Activated B cell treated with CpG ODN at 0.5 μM for 24 hours (primary cell): Measurements from ENCODE around the gene KRTAP4-6. TPM values are rescaled to one million over a fixed set of nuclear protein-coding genes. Genes with fewer than 3 reads are reported as not detected.
"Not testable (repeated sequence)": the region's sequence is repeated elsewhere in the genome, so short reads cannot be mapped to it uniquely, and the experiment has no call there.

Experiments
- ATAC-seq: fragments of 200-7000 bp; cut with Tn5 transposase; one replicate; pipeline ENCODE4 v1.10.0; 2021; ENCODE audit warnings: low read depth, mild to moderate bottlenecking, moderate library complexity
- CTCF ChIA-PET: fragments of 350-600 bp; sonication (Branson Sonifier 250); formaldehyde crosslinking; loops from one replicate; lab custom pipeline; 2021; ENCODE audit warnings: antibody characterized with exemption; lab: Charles Lee
- POLR2A ChIA-PET: fragments of 350-600 bp; sonication (Branson Sonifier 250); formaldehyde crosslinking; loops from one replicate; lab custom pipeline; 2021; ENCODE audit warnings: antibody characterized with exemption; lab: Charles Lee
- DNase-seq: peaks from one replicate; pipeline ENCODE4 v3.0.0; 2022
- H3K27ac Mint-ChIP-seq: one replicate; pipeline ENCODE4 v1.8.0; 2020; ENCODE audit warnings: mixed read lengths
- H3K27me3 Mint-ChIP-seq: one replicate; pipeline ENCODE4 v1.8.0; 2021; ENCODE audit warnings: mixed read lengths
- H3K36me3 Mint-ChIP-seq: one replicate; pipeline ENCODE4 v1.8.0; 2021; ENCODE audit warnings: low read depth, mixed read lengths
- H3K4me1 Mint-ChIP-seq: one replicate; pipeline ENCODE4 v1.8.0; 2021; ENCODE audit warnings: mixed read lengths
- H3K4me3 Mint-ChIP-seq: one replicate; pipeline ENCODE4 v1.8.0; 2020; ENCODE audit warnings: mild to moderate bottlenecking, mixed read lengths
- H3K9me3 Mint-ChIP-seq: one replicate; pipeline ENCODE4 v1.8.0; 2020; ENCODE audit warnings: mixed read lengths
- CTCF ChIP-seq: fragments of 200-600 bp; IDR thresholded peaks from one replicate; pipeline ENCODE4 v1.8.0; 2022; ENCODE audit warnings: antibody characterized with exemption, mild to moderate bottlenecking
- intact Hi-C: fragments of 100-400 bp; cut with micrococcal nuclease; formaldehyde crosslinking; loops from one replicate; pipeline ENCODE4 v1.15.1; 2024
- total RNA-seq: library from RNA; stranded (reverse); gene quantifications from 2 replicates; pipeline ENCODE4 v1.2.3, GENCODE V29; 2022

Gene KRTAP4-6
- total RNA-seq, 1 donor from 2014 or later = not detected

GRCh38 chr17:41153856-41154255 is 13.5 kb upstream of the KRTAP4-6 start:
- CTCF ChIA-PET = no interaction called here
- H3K4me1 Mint-ChIP-seq = no peaks in the 10 kb centered on the region
- no peak overlapping the region for H3K27ac Mint-ChIP-seq
- POLR2A ChIA-PET = no interaction called here
- peaks cover 33% of the 10 kb centered on the region for H3K27me3 Mint-ChIP-seq
- no peaks in the 10 kb centered on the region for H3K36me3 Mint-ChIP-seq
- DNase-seq (no peak), ATAC-seq (no peak)
- no peak for TF ChIP-seq CTCF
- intact Hi-C loops = no loop called here
- H3K9me3 Mint-ChIP-seq = no peaks in the 10 kb centered on the region
- no peak overlapping the region for H3K4me3 Mint-ChIP-seq

GRCh38 chr17:41151525-41151924 is 11.2 kb upstream of the KRTAP4-6 start:
- H3K9me3 Mint-ChIP-seq = no peaks in the 10 kb centered on the region
- TF ChIP-seq CTCF = no peak
- ChIA-PET CTCF (no interaction called here), POLR2A (no interaction called here)
- no peaks in the 10 kb centered on the region for H3K4me1 Mint-ChIP-seq
- intact Hi-C loops = no loop called here
- H3K36me3 Mint-ChIP-seq = no peaks in the 10 kb centered on the region
- no peak overlapping the region for H3K4me3 Mint-ChIP-seq
- ATAC-seq (no peak), DNase-seq (no peak)
- H3K27ac Mint-ChIP-seq = no peak overlapping the region
- H3K27me3 Mint-ChIP-seq = peaks cover 25% of the 10 kb centered on the region

GRCh38 chr17:41150026-41150425 is 9.7 kb upstream of the KRTAP4-6 start:
- Mint-ChIP-seq H3K4me1 (no peaks in the 10 kb centered on the region), H3K36me3 (no peaks in the 10 kb centered on the region), H3K4me3 (no peak overlapping the region), H3K27me3 (peaks cover 13% of the 10 kb centered on the region), H3K27ac (no peak overlapping the region), H3K9me3 (no peaks in the 10 kb centered on the region)
- CTCF ChIA-PET = no interaction called here
- ATAC-seq = no peak
- no peak for TF ChIP-seq CTCF
- POLR2A ChIA-PET = no interaction called here
- intact Hi-C loops = no loop called here
- DNase-seq = no peak

- ATAC-seq (no peak), DNase-seq (no peak)
- TF ChIP-seq CTCF = no peak
- H3K27ac Mint-ChIP-seq = no peak within 1 kb of the TSS
- no peaks in the 10 kb centered on the region for H3K4me1 Mint-ChIP-seq
- intact Hi-C loops = no loop called here
- H3K9me3 Mint-ChIP-seq = no peaks in the 10 kb centered on the region
- H3K4me3 Mint-ChIP-seq = no peak within 1 kb of the TSS
- ChIA-PET CTCF (no interaction called here), POLR2A (no interaction called here)
- peaks cover 10% of the 10 kb centered on the region for H3K27me3 Mint-ChIP-seq
- no peaks in the 10 kb centered on the region for H3K36me3 Mint-ChIP-seq
Observed at GRCh38 chr17:41149652-41149985, 9.3 kb upstream of the KRTAP4-6 start, which contains the start of gene KRTAP4-5. KRTAP4-5 (minus strand) TSS chr17:41149825; CDS start chr17:41149767, 58 bp downstream.

GRCh38 chr17:41148971-41149651 is 8.8 kb upstream of the KRTAP4-6 start:
- H3K27me3 Mint-ChIP-seq, DNase-seq, CTCF ChIA-PET, H3K27ac Mint-ChIP-seq, intact Hi-C loops, H3K9me3 Mint-ChIP-seq, H3K36me3 Mint-ChIP-seq, H3K4me3 Mint-ChIP-seq, H3K4me1 Mint-ChIP-seq, ATAC-seq, POLR2A ChIA-PET: not testable (repeated sequence)
